NOMO-1 (cell line): ENCODE data around the gene GREB1L.
"Not testable (repeated sequence)": the region's sequence is repeated elsewhere in the genome, so short reads cannot be mapped to it uniquely, and the experiment has no call there.

Experiments used
- DNase-seq, 2 experiments: peaks; one replicate each; lab custom pipeline; 2025; ENCODE audit not compliant: unreplicated experiment in 2 of 2; lab: John Stamatoyannopoulos, UW

The GREB1L gene

DNA sequence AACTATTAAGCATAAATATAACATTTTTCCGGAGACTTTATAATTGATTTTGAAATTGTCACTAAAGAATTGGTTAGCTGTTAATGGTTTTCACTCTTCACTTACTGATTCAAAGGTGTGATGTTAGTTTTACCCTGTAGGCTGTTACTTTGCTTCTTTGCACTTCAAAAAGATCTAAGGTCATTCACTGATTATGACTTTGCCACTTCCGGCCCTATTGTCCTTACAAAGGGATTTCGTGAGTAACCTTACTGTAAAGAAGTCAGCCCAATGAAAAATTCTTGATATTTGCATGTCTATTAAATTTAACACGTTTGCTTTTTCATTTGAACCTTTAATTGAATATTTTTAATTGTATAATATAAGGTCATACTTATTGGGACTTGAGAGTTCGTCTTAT, 61.4 kb downstream of the GREB1L start:
- no peak for DNase-seq

DNA sequence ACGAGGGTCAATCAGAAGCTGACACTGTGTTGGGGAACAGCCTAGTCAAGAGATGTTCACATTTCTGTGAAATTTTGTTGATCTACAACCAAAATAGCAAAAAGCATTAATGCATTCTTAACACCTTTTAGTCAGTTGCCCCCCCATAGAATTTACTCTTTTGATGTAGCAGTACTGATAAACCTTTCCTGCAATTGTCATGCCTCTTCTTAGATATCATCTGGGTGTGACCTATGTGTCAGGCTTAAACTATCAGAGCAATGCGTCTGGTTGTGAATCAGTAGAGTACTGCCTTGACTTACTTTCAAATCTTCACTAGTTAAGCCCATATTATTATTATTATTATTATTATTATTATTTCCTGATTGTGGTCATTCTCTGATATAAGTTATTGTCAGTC, 61.9 kb downstream of the GREB1L start:
- no peak for DNase-seq

- DNase-seq, result no peak
Observed at GRCh38 chr18:21305621-21306020, 63.6 kb downstream of the GREB1L start.

DNA sequence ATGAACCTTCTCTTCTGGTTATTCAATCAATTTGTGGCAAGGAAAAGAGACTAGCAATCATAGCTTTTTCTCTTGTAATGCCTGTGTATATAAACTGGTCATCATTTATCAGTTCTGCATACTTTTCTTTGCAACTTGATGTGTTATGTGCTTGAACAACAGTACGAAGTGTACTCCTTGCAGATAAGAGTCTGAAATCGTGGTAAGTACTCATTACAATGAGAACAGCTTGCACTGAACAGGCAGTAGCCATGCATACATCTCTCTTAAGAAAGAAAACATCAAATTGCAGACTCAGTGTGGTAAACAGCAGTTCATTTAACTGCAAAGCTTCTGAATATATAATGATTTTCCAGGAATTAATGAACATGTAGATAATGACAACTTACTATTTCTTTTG, 64.3 kb downstream of the GREB1L start:
- DNase-seq, result no peak

DNA sequence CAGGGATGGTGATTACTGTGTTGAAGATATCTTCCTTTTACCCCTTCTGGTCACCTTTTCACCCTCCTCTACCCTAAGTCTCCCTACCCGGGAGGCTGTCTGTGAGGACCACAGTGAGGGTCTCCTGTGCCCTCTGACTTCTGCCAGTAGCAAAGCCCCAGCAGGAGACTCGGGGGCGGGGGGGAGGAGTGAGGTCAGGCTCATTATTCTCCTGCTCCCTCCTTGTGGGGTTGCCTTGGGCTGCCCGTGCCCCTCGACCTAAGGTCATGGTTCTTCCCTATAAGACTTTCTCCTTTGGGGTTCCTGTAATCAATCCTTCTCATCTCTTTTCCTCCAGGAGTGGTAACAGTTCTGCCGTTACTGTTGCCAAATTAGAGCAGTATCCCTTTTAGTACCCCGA, 65.5 kb downstream of the GREB1L start:
- DNase-seq, result no peak

DNA sequence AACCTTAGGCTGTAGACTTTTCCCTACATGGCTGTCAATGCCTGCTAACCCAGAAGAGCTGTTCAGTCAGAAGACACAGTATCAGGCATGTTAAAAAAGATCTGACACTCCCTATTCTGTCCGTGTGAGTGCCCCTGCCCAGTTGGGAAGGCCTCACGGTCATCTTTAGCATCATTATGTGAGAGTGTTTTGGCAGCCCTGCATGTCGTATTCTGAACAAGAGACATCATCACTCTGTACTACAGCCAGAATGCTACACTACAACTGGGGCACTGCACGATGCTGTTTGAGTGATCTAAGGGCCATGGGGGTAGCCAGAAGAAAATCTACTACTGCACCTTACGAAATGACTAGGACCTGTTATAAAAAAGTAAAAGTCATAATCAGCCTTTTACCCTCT, 67.2 kb downstream of the GREB1L start:
- no peak for DNase-seq

- not testable (repeated sequence) for DNase-seq
Observed at GRCh38 chr18:21311980-21312379, 69.9 kb downstream of the GREB1L start.

GRCh38 chr18:21313576-21313975, 71.5 kb downstream of the GREB1L start:
- no peak for DNase-seq

DNA sequence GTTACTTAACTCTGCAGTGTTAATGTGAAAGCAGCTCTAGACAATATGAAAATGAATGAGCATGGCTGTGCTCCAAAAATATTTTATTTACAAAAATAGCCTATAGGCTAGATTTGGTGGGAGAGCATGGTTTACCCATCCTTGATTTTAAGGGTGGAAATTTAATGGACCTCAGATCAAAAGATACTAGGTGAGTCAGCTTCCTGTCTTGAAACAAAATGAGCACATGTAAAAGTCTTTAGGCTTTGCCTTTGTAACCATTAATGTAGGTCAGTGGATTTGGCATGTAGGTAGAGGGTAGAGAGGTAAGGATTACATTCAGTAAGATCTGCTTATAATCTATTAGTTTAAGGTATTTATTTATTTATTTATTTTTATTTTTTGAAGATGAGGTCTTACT, 72.7 kb downstream of the GREB1L start:
- peak in 1 of 2 experiments; percentile 36 for DNase-seq

DNA sequence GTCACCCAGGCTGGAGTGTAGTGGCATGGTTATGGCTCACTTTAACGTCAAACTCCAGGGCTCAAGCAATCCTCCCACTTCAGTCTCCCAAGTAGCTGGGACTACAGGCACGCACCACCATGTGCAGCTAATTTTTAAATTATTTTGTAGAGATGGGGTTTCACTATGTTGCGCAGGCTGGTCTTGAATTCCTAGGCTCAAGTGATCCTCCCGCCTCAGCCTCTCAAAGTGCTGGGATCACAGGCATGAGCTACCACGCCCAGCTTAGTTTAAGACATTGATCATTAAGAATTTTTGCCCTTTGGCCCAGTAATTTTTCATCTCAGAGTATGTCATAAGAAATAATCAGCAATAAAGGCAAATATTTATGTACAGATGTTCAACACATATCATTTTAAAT, 73.1 kb downstream of the GREB1L start:
- DNase-seq, result not testable (repeated sequence)

DNA sequence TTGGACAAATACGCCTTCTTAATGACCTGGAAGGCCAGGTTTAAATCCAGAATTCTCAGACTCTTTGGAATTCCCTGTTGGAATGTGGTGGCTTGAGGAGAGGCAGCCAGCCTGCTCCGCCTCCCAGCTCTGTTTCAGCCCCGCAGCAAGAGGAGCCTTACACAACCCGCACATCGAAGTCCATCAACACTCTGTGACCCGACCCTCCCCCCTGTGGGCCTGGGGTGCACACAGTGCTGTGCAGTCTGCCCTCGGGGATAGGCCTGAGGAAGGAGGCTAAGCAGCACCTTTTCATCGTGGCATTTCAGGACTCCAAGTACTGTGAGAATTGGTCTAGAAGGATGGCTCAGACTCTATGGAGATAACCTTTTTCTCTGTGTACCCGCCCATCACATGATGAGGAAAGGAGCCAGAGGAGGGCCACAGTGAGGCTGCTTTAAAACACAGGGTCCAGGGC, 73.7 kb downstream of the GREB1L start:
- DNase-seq, result no peak

DNA sequence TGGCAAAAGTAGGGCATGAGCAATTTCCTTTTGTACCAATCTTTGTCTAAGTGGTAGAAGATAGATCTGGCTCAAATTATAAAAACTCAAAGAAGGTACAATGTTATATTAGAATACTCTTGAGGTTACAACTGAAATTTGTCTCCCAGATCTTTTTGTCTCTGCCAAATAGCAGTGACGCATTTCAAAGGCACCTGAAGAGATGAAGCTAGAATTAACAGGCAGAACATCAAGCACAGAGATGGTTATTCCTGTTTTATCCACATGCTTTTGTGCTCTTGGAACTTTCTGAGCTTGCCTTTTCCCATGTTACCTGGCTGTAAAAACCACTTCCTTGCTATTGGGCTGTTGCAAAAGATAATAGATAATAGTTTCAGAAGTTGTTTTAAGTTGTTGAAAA, 74.3 kb downstream of the GREB1L start:
- no peak for DNase-seq

DNA sequence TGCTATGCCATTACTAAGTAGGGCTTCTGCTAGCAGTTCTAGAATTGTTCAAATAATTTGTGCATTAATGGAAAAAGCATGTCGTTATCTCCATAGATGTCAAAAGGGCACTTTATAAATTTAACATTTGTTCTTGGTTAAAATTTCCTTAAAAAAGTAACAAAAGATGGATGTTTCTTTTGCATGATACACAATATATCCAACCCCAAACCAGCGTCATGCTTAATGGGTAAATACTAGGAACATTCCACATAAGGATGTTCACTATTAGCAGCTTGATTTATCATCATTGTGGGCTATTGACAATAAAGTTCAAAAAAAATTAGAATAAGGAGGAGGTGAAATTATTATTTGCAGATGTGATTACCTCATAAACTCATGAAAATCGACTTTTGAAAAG, 79.7 kb downstream of the GREB1L start:
- no peak for DNase-seq

- no peak for DNase-seq
Observed at GRCh38 chr18:21327101-21327500, 85.1 kb downstream of the GREB1L start.

GRCh38 chr18:21330122-21330701, 88.2 kb downstream of the GREB1L start:
- no peak for DNase-seq

GRCh38 chr18:21331065-21331464, 89.0 kb downstream of the GREB1L start:
- DNase-seq, result no peak

- no peak for DNase-seq
Observed at GRCh38 chr18:21335927-21336488, 94.0 kb downstream of the GREB1L start.

DNA sequence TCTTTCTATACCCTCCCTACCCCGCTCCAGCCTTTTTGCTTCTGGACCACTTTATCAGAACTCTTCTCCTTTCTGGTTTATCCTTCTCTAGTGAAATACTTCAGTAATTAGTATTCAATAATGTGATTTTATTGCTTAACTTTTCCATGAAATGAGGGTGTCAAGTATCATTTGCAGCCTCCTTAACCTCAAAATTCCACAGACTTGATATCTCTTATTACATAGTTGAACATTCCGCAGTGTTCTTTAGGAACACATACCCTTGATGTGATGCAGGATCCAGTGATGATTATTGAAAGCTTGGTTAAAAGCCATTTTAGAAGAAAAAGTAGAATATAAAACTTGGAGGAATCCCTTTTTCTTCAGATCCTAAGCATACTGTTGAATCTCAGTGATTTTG, 94.8 kb downstream of the GREB1L start:
- DNase-seq, result no peak

- peak; percentile 17 to 26 for DNase-seq
Observed at GRCh38 chr18:21341141-21341540, 99.1 kb downstream of the GREB1L start.

GRCh38 chr18:21342372-21342771, 100.3 kb downstream of the GREB1L start:
- DNase-seq, result no peak

- DNase-seq, result no peak
Observed at GRCh38 chr18:21344860-21345259, 102.8 kb downstream of the GREB1L start.

DNA sequence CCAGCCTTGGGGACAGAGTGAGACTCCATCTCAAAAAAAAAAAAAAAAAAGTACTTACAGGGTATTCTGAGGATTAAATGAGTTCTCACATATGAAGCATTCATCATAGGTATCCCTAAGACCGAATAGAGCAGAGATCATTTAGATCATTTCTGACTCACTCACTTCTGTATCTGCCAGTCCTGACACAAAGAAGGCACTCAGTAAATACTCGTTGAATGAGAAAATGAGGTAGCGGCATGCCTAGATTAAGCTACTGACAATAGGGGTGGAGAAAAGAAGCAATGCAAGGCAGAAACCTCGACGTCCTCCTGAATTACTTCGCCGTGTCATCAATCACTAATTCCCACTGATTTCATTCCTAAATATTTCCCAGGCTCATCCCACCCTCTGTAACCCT, 103.8 kb downstream of the GREB1L start:
- no peak for DNase-seq

DNA sequence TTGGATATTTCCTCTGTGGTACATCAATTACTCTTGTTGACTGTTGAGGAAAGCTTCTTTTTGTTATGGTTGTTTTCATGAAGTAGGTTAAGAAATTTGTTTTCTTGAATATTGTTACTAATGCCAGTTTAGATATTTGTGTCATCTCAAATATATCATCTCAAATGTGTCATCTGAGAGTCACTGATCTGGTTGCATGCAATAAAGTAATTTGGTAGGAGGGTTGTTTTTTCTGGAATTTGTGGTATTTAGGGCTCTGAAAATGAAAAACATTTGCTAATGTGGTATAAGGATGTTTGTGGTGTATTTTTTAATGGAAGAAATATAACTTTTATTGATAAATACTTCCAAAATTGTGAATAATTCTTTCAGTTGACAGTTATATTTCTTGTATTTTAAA, 117.7 kb downstream of the GREB1L start:
- DNase-seq, result no peak
